GM21528 (cell line): ENCODE measurements around the gene TMEM63B.
"Not testable (repeated sequence)": the region's sequence is repeated elsewhere in the genome, so short reads cannot be mapped to it uniquely, and the experiment has no call there.

ENCODE experiments used
- ATAC-seq: cut with Tn5 transposase; IDR thresholded peaks from one replicate; pipeline ENCODE4 v1.9.1; 2021; ENCODE audit warnings: mild to moderate bottlenecking, moderate library complexity; ENCODE audit not compliant: unreplicated experiment, low FRiP score

The TMEM63B gene

GRCh38 chr6:44166116-44166515 is 38.8 kb downstream of the TMEM63B start:
- no peak for ATAC-seq

- no peak for ATAC-seq
Observed at GRCh38 chr6:44166591-44167184, 39.3 kb downstream of the TMEM63B start.

- no peak for ATAC-seq
Observed at GRCh38 chr6:44167567-44167966, 40.2 kb downstream of the TMEM63B start.

DNA sequence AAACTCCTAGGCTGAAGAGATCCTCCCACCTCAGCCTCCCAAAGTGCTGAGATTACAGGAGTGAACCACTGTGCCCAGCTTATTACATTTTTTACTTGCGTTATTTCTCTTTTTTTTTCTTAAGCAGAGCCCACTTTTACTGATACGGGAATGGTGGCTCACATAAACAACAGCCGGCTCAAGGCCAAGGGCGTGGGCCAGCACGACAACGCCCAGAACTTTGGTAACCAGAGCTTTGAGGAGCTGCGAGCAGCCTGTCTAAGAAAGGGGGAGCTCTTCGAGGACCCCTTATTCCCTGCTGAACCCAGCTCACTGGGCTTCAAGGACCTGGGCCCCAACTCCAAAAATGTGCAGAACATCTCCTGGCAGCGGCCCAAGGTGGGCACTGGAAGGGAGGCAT is 41.8 kb downstream of the TMEM63B start:
- ATAC-seq: no peak

- ATAC-seq: no peak
Observed at GRCh38 chr6:44169886-44170570, 42.7 kb downstream of the TMEM63B start.

- no peak for ATAC-seq
Observed at GRCh38 chr6:44171899-44172546, 44.7 kb downstream of the TMEM63B start.

DNA sequence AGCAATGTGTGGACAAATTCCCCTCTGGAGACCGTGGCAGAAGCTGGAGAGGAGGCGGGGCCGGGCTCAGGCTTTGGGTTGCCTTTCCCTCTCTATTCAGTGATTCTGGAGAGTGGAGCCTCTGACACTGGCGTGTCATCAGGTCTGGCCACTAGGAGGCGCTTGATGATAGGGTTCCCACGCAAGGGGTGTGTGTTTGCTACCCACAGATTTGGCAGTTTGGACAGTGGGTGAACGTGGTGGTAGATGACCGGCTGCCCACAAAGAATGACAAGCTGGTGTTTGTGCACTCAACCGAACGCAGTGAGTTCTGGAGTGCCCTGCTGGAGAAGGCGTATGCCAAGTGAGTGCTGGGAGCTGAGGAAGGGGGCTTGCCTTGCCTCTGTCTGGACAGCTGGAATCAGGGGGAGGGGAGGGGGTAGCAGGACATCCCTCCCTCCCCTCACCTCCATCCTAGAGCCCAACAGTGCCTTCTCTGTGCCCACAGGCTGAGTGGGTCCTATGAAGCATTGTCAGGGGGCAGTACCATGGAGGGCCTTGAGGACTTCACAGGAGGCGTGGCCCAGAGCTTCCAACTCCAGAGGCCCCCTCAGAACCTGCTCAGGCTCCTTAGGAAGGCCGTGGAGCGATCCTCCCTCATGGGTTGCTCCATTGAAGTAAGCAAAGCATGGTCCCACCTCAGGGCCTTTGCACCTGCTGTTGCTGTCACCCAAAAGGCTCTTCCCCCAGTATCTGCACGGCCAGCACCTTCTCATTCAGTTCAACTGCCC is 45.6 kb downstream of the TMEM63B start:
- ATAC-seq: no peak

GRCh38 chr6:44176130-44176761 is 48.9 kb downstream of the TMEM63B start:
- no peak for ATAC-seq

GRCh38 chr6:44176762-44177509 is 49.6 kb downstream of the TMEM63B start:
- ATAC-seq: peak; percentile 53

DNA sequence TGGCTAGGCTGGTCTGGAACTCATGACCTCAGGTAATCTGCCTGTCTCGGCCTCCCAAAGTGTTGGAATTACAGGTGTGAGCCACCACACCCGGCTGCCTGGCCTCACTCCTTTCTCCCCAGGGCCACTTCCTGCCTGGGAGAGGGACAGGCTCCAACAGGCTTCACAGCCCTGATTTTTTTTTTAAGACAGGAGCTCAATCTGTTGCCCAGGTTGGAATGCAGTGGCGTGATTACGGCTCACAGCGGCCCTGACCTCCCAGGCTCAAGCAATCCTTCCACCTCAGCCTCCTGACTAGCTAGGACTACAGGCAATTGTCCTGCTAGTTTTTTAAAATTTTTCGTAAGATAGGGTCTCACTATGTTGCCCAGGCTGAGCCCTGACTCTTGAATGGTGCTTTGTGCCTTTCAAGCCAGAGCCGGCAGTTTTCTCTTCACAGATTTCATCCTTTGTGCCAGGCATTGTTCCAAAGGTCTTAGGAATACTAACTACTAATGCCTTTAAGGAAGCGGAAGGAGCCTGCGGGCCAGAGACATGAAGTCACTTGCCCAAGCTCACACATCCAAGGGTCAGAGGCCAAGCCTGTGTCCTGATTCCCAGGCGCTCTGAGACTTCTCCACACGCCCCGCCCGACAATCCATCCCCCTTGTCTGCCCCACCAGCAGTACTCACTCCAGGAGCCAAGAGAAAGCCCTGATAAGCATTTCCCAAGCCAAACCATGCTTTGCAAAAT is 50.5 kb downstream of the TMEM63B start:
- no peak for ATAC-seq

GRCh38 chr6:44178424-44179071 is 51.2 kb downstream of the TMEM63B start:
- ATAC-seq: no peak

DNA sequence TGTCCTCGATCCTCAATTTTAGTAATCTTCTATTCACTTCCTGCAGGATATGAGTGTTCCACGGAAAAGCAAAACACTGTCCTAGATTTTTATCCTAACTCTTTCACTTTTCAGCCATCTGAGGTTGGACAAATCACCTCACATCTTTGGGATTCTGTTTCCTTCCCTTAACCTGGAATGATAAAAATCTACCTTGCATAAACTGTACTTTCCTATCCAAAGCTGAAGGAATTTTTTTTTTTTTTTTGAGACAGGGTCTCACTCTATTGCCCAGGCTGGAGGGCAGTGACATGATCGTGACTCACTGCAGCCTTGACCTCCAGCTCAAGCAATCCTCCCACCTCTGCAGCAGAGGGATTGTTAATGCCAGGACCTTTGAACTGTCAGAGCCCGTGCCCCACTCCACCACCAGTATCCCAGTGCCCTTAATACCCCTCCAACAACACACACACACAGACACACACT is 51.8 kb downstream of the TMEM63B start:
- ATAC-seq: no peak

DNA sequence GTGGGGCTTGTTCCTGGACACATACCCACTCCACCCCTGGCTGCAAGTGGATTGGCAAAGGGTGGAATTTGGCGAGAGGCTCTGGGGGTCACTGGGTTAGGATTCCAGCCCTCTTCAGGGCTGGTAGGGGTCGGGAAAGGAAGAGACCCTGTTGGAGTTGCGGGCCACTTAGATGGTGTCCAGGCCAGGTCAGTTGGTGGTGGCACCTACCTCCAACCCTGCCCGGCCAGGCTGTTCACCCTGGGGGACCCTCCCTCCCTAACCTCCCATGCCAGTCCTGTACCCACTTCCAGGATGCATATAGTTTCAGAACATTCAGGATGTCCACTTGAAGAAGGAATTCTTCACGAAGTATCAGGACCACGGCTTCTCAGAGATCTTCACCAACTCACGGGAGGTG is 52.3 kb downstream of the TMEM63B start:
- ATAC-seq: no peak

GRCh38 chr6:44180406-44180805 is 53.1 kb downstream of the TMEM63B start:
- ATAC-seq: no peak

DNA sequence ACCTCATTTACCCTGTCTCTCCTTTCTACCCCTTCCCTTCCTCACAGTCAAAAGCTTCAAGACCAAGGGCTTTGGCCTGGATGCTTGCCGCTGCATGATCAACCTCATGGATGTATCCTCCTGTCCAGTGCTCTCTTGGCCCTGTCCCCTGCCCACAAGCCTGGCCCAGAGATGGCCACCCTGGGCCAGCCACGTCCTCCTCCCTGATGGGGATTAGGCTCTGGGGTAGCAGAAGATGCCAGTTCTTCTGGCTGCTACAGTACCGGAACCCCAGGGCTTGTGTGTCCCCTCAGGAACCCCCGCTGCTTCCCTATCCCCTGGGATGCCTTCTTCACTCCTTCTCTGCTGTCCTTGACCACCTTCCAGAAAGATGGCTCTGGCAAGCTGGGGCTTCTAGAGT is 53.5 kb downstream of the TMEM63B start:
- no peak for ATAC-seq

DNA sequence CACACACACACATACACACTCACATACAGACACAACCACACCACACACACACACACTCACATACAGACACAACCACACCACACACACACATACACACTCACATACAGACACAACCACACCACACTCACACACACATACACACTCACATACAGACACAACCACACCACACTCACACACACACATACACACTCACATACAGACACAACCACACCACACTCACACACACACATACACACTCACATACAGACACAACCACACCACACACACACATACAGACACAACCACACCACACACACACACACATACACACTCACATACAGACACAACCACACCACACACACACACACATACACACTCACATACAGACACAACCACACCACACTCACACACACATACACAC is 54.4 kb downstream of the TMEM63B start:
- ATAC-seq: not testable (repeated sequence)

- ATAC-seq: no peak
Observed at GRCh38 chr6:44182911-44183390, 55.6 kb downstream of the TMEM63B start.

GRCh38 chr6:44183783-44184182 is 56.4 kb downstream of the TMEM63B start:
- no peak for ATAC-seq

DNA sequence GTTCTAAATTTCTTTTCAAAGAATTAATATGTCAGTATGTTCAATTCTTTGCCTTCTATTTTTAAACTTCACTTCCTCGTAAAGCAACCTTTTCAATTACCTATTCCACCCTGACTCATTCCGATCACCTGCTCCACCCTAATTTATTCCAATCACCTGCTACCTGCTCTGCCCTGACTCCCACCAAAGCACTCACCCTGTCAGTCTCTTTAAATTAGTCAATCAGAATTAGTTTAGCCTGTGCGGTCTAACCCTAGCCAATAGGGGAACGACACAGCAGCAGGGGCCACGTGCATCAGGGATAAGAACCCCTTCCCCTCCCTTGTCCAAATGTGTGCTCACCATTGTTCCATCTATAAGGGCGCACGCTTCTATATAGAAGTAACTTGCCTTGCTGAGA is 58.0 kb downstream of the TMEM63B start:
- not testable (repeated sequence) for ATAC-seq
